Ascending aorta (tissue), 2 donors: ENCODE data around the gene FHOD3. TPM values are rescaled to one million over a fixed set of nuclear protein-coding genes. Genes with fewer than 3 reads are reported as not detected.

Source experiments
- DNase-seq, 2 donors: peaks; one replicate each; pipeline ENCODE4 v3.0.0-alpha.2; 2019; ENCODE audit warnings: low spot score in 2 of 2
- H3K27ac ChIP-seq, 2 donors: fragments of 200-600 bp; sonication (generic); one replicate each; pipeline ENCODE4 v1.5.1; 2016 to 2017; ENCODE audit warnings: mild to moderate bottlenecking in 1 of 2
- H3K27me3 ChIP-seq: fragments of 200-600 bp; sonication (generic); one replicate; pipeline ENCODE4 v1.5.1; 2017
- H3K36me3 ChIP-seq, 2 donors: fragments of 200-600 bp; sonication (generic); one replicate each; pipeline ENCODE4 v1.5.1; 2016
- H3K4me1 ChIP-seq, 2 donors: fragments of 200-600 bp; sonication (generic); one replicate each; pipeline ENCODE4 v1.5.1; 2016 to 2017; ENCODE audit warnings: mild to moderate bottlenecking in 1 of 2
- H3K4me3 ChIP-seq, 2 donors: fragments of 200-600 bp; sonication (generic); one replicate each; pipeline ENCODE4 v1.5.1; 2016 to 2017; ENCODE audit warnings: mild to moderate bottlenecking in 1 of 2
- H3K9me3 ChIP-seq, 2 donors: fragments of 200-600 bp; sonication (generic); one replicate each; pipeline ENCODE4 v1.5.1; 2016
- CTCF ChIP-seq, 3 experiments: fragments of 200-600 bp in 2 of 3; fragments of 450-650 bp in 1 of 3; sonication (generic) in 2 of 3; IDR thresholded peaks; one replicate each; pipeline ENCODE4 v1.5.1; 2016 to 2019; ENCODE audit warnings: antibody characterized with exemption in 3 of 3, mild to moderate bottlenecking in 1 of 3, moderate library complexity in 1 of 3
- intact Hi-C: fragments of 100-400 bp; cut with DNase I; formaldehyde crosslinking; loops from one replicate; pipeline ENCODE4 v1.15.1; 2023
- total RNA-seq: library from RNA; depleted of rRNA; stranded (reverse); fragments of >200 nt; gene quantifications from one replicate; pipeline ENCODE4 v1.1.0, GENCODE V29; 2016

Gene FHOD3
- total RNA-seq, 1 donor from 2014 or later: 12.7 TPM

- DNase-seq: peak in 1 of 2 donors; percentile 37
- TF ChIP-seq CTCF (IDR thresholded peaks at IDR 0.05): no peak
- H3K4me1 ChIP-seq: no peaks in the 10 kb centered on the region
- H3K4me3 ChIP-seq: no peak overlapping the region
- H3K9me3 ChIP-seq: no peaks in the 10 kb centered on the region
- H3K36me3 ChIP-seq: no peaks in the 10 kb centered on the region
- intact Hi-C loops: no loop called here
- no peaks in the 10 kb centered on the region for H3K27me3 ChIP-seq
- H3K27ac ChIP-seq: no peak overlapping the region
These were observed 173.4 kb downstream of the FHOD3 start for GRCh38 chr18:36470896-36471295.

GRCh38 chr18:36471393-36471792 is 173.9 kb downstream of the FHOD3 start:
- no peaks in the 10 kb centered on the region for H3K36me3 ChIP-seq
- no peak for TF ChIP-seq CTCF (IDR thresholded peaks at IDR 0.05)
- H3K27me3 ChIP-seq: no peaks in the 10 kb centered on the region
- H3K4me1 ChIP-seq: no peaks in the 10 kb centered on the region
- H3K4me3 ChIP-seq: no peak overlapping the region
- H3K27ac ChIP-seq: no peak overlapping the region
- H3K9me3 ChIP-seq: no peaks in the 10 kb centered on the region
- intact Hi-C loops: no loop called here
- DNase-seq: no peak

GRCh38 chr18:36476433-36476832 is 178.9 kb downstream of the FHOD3 start:
- Histone ChIP-seq H3K4me1 (no peaks in the 10 kb centered on the region), H3K4me3 (no peak overlapping the region), H3K9me3 (no peaks in the 10 kb centered on the region), H3K36me3 (no peaks in the 10 kb centered on the region), H3K27ac (no peak overlapping the region), H3K27me3 (no peaks in the 10 kb centered on the region)
- intact Hi-C loops: no loop called here
- DNase-seq: no peak
- TF ChIP-seq CTCF (IDR thresholded peaks at IDR 0.05): no peak

- no peak for TF ChIP-seq CTCF (IDR thresholded peaks at IDR 0.05)
- no peak overlapping the region for H3K4me3 ChIP-seq
- no peaks in the 10 kb centered on the region for H3K36me3 ChIP-seq
- no peak overlapping the region for H3K27ac ChIP-seq
- DNase-seq: no peak
- intact Hi-C loops: no loop called here
- H3K4me1 ChIP-seq: peaks cover 0 to 3% of the 10 kb centered on the region in 2 donors
- H3K9me3 ChIP-seq: no peaks in the 10 kb centered on the region
- H3K27me3 ChIP-seq: no peaks in the 10 kb centered on the region
These were observed 180.3 kb downstream of the FHOD3 start for GRCh38 chr18:36477776-36478175.

- intact Hi-C loops: no loop called here
- H3K36me3 ChIP-seq: no peaks in the 10 kb centered on the region
- DNase-seq: no peak
- H3K27me3 ChIP-seq: no peaks in the 10 kb centered on the region
- no peak for TF ChIP-seq CTCF (IDR thresholded peaks at IDR 0.05)
- no peak overlapping the region for H3K4me3 ChIP-seq
- H3K4me1 ChIP-seq: peaks cover 0 to 3% of the 10 kb centered on the region in 2 donors
- no peaks in the 10 kb centered on the region for H3K9me3 ChIP-seq
- H3K27ac ChIP-seq: no peak overlapping the region
These were observed 183.7 kb downstream of the FHOD3 start for GRCh38 chr18:36481201-36481657.

- intact Hi-C loops: no loop called here
- TF ChIP-seq CTCF (IDR thresholded peaks at IDR 0.05): no peak
- peaks cover 0 to 3% of the 10 kb centered on the region in 2 donors for H3K4me1 ChIP-seq
- H3K27ac ChIP-seq: no peak overlapping the region
- no peak for DNase-seq
- H3K4me3 ChIP-seq: no peak overlapping the region
- H3K27me3 ChIP-seq: no peaks in the 10 kb centered on the region
- H3K36me3 ChIP-seq: no peaks in the 10 kb centered on the region
- no peaks in the 10 kb centered on the region for H3K9me3 ChIP-seq
These were observed 184.4 kb downstream of the FHOD3 start for GRCh38 chr18:36481935-36482334.
